Measurements from ENCODE around the gene EIF4G2. TPM values are rescaled to one million over a fixed set of nuclear protein-coding genes. Genes with fewer than 3 reads are reported as not detected.

The EIF4G2 gene
- total RNA-seq, 4 donors from 2014 or later = 286 to 726 (median 581) TPM

DNA sequence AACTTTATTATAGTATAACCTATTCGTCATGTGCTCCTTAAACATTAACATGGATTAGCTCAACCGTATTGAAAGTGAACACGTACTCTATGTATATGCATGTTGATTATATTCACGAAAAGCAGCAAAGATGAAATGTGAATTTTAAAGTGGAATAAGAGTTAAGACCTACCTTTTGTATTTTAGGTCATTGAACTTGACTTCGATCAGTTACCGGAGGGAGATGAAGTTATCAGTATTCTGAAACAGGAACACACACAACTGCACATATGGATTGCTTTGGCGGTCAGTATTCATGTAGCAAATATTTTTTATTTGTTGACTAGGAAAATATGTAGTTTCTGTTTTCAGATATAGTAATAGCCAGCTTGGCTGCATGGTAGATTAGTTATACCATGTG lies 56.2 kb downstream of the EIF4G2 start:
- no peaks in the 10 kb centered on the region for H3K9me3 ChIP-seq
- no peak for DNase-seq
- no peak overlapping the region for H3K4me3 ChIP-seq
- no peaks in the 10 kb centered on the region for H3K27me3 ChIP-seq
- intact Hi-C loops (cut with DNase I; ENCODE audit: low total_unique reads) = no loop called here
- no peak for TF ChIP-seq POLR2A (IDR thresholded peaks at IDR 0.05)
- TF ChIP-seq, protein P1, sequence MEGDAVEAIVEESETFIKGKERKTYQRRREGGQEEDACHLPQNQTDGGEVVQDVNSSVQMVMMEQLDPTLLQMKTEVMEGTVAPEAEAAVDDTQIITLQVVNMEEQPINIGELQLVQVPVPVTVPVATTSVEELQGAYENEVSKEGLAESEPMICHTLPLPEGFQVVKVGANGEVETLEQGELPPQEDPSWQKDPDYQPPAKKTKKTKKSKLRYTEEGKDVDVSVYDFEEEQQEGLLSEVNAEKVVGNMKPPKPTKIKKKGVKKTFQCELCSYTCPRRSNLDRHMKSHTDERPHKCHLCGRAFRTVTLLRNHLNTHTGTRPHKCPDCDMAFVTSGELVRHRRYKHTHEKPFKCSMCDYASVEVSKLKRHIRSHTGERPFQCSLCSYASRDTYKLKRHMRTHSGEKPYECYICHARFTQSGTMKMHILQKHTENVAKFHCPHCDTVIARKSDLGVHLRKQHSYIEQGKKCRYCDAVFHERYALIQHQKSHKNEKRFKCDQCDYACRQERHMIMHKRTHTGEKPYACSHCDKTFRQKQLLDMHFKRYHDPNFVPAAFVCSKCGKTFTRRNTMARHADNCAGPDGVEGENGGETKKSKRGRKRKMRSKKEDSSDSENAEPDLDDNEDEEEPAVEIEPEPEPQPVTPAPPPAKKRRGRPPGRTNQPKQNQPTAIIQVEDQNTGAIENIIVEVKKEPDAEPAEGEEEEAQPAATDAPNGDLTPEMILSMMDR (IDR thresholded peaks at IDR 0.05) = no peak
- H3K4me1 ChIP-seq = peaks cover 0 to 11% of the 10 kb centered on the region in 2 donors
- H3K36me3 ChIP-seq = no peaks in the 10 kb centered on the region
- H3K27ac ChIP-seq = no peak overlapping the region

DNA sequence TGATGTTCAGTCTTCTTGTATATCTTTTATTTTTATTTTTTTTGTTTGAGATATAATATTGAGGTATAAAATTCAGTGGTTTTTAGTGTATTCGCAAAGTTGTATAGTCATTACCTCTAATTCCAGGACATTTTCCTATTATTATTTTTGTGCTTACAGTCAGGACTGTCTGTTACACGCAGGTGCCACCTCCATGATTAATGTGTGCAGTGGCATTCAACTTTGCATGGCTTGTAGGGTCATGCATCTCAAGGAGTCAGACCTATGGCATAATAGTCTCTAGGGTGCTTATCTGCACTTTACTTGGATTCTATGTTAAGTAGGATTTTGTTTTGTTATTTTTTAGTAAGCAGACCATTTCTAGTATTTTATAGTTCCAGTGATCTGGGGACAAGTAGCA lies 56.7 kb downstream of the EIF4G2 start:
- peaks cover 0 to 11% of the 10 kb centered on the region in 2 donors for H3K4me1 ChIP-seq
- no peak for DNase-seq
- H3K27me3 ChIP-seq = no peaks in the 10 kb centered on the region
- TF ChIP-seq POLR2A (IDR thresholded peaks at IDR 0.05) = no peak
- TF ChIP-seq, protein P1 (IDR thresholded peaks at IDR 0.05) = no peak
- H3K9me3 ChIP-seq = no peaks in the 10 kb centered on the region
- H3K36me3 ChIP-seq = no peaks in the 10 kb centered on the region
- H3K4me3 ChIP-seq = peak overlapping the region; percentile 86 to 88
- intact Hi-C loops (cut with DNase I; ENCODE audit: low total_unique reads) = no loop called here
- peak overlapping the region; percentile 96 to 98 for H3K27ac ChIP-seq

DNA sequence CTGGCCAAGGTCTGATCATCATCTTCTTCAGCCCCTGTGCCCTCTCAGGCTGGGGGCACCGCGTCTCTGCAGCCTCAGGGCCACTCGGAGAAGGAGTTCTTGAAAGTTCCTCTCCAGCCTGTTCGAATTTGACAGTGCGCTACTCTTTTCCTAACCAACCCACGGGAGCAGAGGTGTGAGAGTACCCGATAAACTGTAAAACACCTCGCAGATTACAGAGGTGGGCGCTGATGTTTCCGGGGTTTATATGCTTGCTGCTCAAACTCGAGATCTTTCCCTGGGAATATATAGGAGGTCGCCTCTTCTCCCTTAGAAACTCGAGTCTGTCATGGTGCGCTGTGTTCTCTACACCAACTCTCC lies 57.2 kb downstream of the EIF4G2 start:
- TF ChIP-seq POLR2A (IDR thresholded peaks at IDR 0.05) = no peak
- TF ChIP-seq, protein P1 (IDR thresholded peaks at IDR 0.05) = peak in 1 of 4 experiments; percentile 2
- Histone ChIP-seq H3K27me3 (no peaks in the 10 kb centered on the region), H3K27ac (peak overlapping the region; percentile 96 to 98), H3K4me3 (peak overlapping the region; percentile 86 to 88), H3K36me3 (no peaks in the 10 kb centered on the region), H3K9me3 (no peaks in the 10 kb centered on the region), H3K4me1 (peaks cover 0 to 11% of the 10 kb centered on the region in 2 donors)
- intact Hi-C loops (cut with DNase I; ENCODE audit: low total_unique reads) = no loop called here
- no peak for DNase-seq

DNA sequence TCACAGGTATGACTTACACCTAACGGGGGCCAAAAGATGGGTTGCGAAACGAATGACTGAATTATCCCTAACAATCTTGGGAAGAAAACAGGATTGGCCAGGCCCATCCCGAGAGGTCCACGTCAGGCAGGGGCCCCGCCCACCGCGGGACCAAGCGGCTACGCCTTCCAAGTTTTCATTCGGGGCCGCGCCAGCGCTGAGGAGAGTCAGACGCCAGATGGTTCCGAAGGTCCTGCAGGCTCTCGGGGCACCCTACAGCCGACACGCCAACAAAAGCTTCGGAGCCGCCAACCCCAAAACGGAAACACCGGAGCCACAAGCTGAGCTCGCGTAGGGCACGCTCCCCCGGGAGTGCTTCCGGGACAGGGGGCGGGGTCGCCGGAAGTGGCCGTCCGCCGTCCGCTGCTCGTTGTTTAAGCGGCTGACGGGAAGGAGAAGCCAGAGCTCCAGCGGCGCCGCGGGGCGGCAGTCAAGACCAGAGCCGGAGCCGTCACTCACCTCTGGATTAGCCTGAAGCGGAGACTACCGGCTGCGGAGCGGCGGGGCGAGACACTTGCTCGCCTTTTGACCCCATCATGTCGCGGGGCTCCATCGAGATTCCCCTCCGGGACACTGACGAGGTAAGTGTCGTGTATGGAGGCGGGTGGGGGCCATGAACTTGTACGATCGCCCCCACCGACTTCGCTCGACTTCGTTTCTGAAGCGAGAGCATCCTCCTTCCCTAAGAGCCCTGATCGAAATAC lies 57.7 kb downstream of the EIF4G2 start, which contains the start of gene CTR9:
TSS of gene CTR9 (plus strand) at position 409 of the 743 bp plus-strand sequence. CDS start at position 576, 167 bp downstream.
- TF ChIP-seq, protein P1 (IDR thresholded peaks at IDR 0.05) = peak in 3 of 4 experiments; percentile 15 to 35 (median 31)
- TF ChIP-seq POLR2A (IDR thresholded peaks at IDR 0.05) = peak; percentile 94

DNA sequence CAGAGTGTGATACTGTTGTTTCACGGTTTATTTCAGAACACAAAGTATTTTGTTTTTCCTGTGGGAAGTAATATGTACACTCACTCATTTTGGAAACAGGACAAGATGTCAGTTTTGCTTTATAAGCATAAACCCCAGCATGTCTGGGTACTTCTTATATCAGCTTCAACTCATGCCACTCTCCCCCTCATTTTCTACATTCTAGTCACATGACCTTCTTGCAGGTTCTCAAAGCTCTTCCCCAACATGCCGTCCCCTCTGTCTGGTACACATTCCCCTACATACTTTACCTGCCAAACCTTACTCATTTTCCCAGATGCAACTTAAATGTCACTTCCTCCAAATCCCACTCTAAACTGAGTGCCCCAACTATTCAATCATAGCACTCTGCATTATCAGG lies 59.2 kb downstream of the EIF4G2 start:
- Histone ChIP-seq H3K36me3 (no peaks in the 10 kb centered on the region), H3K27ac (no peak overlapping the region), H3K4me3 (no peak overlapping the region), H3K9me3 (no peaks in the 10 kb centered on the region), H3K4me1 (peaks cover 0 to 11% of the 10 kb centered on the region in 2 donors), H3K27me3 (no peaks in the 10 kb centered on the region)
- TF ChIP-seq, protein P1 (IDR thresholded peaks at IDR 0.05) = no peak
- TF ChIP-seq POLR2A (IDR thresholded peaks at IDR 0.05) = no peak
- no peak for DNase-seq
- intact Hi-C loops (cut with DNase I; ENCODE audit: low total_unique reads) = no loop called here

More for the DNA sequence above, 57.7 kb downstream of the EIF4G2 start, which contains the start of gene CTR9:
- Histone ChIP-seq H3K27ac (peak within 1 kb of the TSS; percentile 96 to 98), H3K36me3 (no peaks in the 10 kb centered on the region), H3K27me3 (no peaks in the 10 kb centered on the region), H3K4me3 (peak within 1 kb of the TSS; percentile 86 to 88), H3K9me3 (no peaks in the 10 kb centered on the region), H3K4me1 (peaks cover 0 to 11% of the 10 kb centered on the region in 2 donors)
- DNase-seq = peak; percentile 93
- intact Hi-C loops (cut with DNase I; ENCODE audit: low total_unique reads) = no loop called here
